Erythroblast (primary cell): ENCODE measurements around the gene SEPTIN2.
A peak's percentile ranks its signal among the peaks of the same experiment; 100 is the strongest.

ENCODE experiments used
- DNase-seq, 2 experiments: peaks; one replicate each; lab custom pipeline; 2025; lab: John Stamatoyannopoulos, UW
- GATA1 ChIP-seq: IDR thresholded peaks from 2 replicates; pipeline ENCODE4 v1.6.1; 2011; ENCODE audit warnings: low read depth, mild to moderate bottlenecking, control low read depth, low read length, moderate library complexity
- POLR2A ChIP-seq: IDR thresholded peaks from 2 replicates; pipeline ENCODE4 v1.6.1; 2011; ENCODE audit warnings: mild to moderate bottlenecking, low read length

SEPTIN2 gene

GRCh38 chr2:241296767-241297166 is 19.0 kb upstream of the SEPTIN2 start:
- DNase-seq, result no peak
- TF ChIP-seq GATA1 (no peak), POLR2A (no peak)

GRCh38 chr2:241298673-241299072 is 17.1 kb upstream of the SEPTIN2 start:
- TF ChIP-seq GATA1 (no peak), POLR2A (no peak)
- no peak for DNase-seq

GRCh38 chr2:241300000-241300399 is 15.7 kb upstream of the SEPTIN2 start:
- DNase-seq, result peak; percentile 34 to 51
- TF ChIP-seq GATA1 (no peak), POLR2A (no peak)

- no peak for DNase-seq
- TF ChIP-seq POLR2A (no peak), GATA1 (no peak)
Measured at GRCh38 chr2:241302083-241302482, 13.6 kb upstream of the SEPTIN2 start.

DNA sequence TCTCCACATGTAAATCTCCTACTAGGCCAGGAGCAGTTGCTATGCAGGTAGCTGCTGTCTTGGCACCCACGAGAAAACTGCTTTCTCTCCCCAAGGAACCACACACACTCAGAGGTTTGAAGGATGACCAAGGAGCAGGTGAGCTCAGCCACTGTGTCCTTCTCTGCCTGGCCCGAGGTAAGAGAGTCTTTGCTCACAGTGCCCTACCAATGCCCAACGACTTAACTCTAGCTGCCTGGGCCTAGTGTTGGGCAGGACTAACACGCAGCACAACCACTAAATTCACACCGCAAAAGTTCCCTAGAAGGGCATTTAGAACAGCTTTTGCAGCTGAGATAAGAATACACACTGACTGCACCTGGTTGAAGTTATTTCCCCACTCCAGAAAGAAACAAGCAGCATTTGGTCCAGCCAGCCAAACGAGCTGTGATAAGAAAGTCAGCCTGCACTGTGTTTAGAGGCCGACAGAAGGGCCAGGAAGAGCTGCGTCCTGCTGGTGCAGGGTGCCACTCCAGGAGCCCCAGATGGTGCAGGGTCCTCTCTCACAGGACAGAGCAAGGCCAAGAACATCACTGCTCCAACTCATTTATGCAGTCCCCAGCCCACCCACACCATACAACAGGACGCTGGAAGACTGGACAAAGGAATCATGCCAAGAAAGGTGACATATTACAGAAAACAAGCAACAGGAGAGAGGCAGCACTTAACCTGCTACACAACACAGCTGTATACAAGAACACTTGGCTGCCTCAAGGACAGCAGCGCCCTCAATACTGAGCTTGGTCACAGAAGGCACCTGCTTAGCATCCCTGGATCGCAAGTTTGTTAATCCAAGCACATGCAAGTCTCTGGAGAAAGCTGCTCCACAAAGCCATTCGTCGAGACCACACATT is 12.7 kb upstream of the SEPTIN2 start:
- peak; percentile 22 to 50 for DNase-seq
- TF ChIP-seq POLR2A (no peak), GATA1 (no peak)

GRCh38 chr2:241304039-241304670 is 11.6 kb upstream of the SEPTIN2 start:
- DNase-seq, result no peak
- TF ChIP-seq GATA1, result no peak
- no peak for TF ChIP-seq POLR2A

- TF ChIP-seq POLR2A (no peak), GATA1 (no peak)
- no peak for DNase-seq
Measured at GRCh38 chr2:241307055-241307454, 8.7 kb upstream of the SEPTIN2 start.

- TF ChIP-seq POLR2A (no peak), GATA1 (no peak)
- no peak for DNase-seq
Measured at GRCh38 chr2:241308267-241308666, 7.5 kb upstream of the SEPTIN2 start.

DNA sequence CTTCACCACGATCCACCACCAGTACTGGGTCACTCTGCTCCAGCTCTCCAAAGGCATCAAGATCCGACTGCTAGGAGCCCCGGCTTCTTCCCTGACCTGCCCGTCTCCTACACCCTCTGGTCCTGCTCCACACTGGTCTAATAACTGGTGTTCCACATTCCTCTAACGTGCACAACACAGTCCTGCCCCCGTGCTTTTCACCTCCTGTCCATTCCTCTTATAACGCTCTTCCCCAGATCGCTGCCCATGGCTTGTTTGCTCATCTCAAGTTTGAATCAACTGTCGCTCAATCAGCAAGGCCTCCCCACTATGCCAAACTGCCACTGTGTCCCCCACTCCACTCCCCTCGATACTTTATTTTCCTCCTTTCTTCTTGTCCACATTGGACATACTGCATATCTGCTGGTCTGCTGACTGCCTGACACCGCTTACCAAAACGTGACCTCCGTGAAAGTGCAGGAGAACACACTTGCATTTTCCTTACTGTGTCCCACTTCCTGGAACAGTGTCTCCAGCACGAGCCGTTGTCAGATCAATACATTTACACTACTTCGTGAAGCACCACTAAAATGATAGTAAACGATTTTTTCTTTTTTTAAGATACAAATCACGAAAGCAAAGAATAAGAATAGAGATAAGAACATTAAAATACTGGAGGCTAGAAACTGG is 6.8 kb upstream of the SEPTIN2 start:
- no peak for TF ChIP-seq GATA1
- TF ChIP-seq POLR2A, result no peak

GRCh38 chr2:241309684-241310117 is 6.0 kb upstream of the SEPTIN2 start:
- DNase-seq, result no peak
- TF ChIP-seq GATA1, result no peak
- TF ChIP-seq POLR2A, result peak; percentile 11

More for the DNA sequence above, 6.8 kb upstream of the SEPTIN2 start:
- DNase-seq, result no peak

DNA sequence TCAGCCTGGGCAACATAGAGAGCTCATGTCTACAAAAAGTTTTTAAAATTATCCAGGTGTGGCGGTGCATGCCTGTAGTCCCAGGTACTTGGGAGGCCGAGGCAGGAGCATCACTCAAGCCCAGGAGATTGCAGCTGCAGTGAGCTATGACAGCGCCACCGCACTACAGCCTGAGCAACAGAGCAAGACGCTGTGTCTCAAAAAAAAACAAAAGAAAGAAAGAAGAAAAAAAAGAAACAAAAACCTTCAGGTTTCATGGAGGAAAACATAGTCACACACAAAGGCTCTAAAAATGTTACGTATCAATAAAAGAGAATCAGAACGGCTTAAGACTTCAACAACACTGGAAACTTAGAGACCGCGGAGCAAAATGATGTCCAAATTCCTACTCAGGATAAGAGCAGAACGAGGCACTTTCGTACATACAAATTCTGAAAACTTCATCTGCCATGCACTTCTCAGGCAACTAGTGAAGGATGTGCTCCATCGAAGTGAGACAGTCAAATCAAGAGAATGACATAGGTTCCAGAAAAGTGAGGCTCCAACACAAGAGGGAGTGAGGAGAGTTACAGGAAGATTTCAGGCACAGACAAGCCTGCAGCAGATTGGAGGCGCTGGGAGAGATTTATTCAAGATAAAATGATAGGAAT is 4.7 kb upstream of the SEPTIN2 start:
- no peak for TF ChIP-seq POLR2A
- no peak for TF ChIP-seq GATA1

GRCh38 chr2:241312082-241312481 is 3.6 kb upstream of the SEPTIN2 start:
- no peak for TF ChIP-seq GATA1
- no peak for TF ChIP-seq POLR2A
- no peak for DNase-seq

More for the DNA sequence above, 4.7 kb upstream of the SEPTIN2 start:
- DNase-seq, result no peak

DNA sequence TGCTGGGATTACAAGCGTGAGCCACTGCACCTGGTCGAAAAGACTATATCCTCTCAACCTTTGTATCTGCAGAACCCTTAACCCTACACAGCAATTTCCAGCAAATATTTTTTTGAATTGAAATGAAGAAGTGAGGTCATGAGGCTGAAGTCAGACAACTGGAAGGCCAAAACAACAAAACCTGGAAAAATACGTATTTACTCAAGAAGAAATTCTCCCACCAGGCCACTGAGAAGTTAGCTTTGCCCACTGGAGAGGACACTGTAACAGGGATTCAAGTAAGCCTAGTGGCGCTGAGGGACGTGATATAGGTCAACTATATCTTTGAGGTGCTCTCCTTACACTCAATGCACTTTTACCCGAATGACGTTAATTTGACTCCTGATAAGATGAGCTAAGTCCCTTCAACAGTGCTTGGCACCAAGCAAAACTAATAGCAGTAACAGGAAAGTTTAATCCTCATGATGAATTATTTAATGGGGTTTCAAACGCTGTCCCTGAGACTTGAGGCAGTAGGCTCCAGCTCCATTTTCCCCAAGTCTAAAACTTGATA is 2.1 kb upstream of the SEPTIN2 start:
- peak in 1 of 2 experiments; percentile 15 for DNase-seq
- TF ChIP-seq POLR2A (no peak), GATA1 (no peak)
